IMR-90 (cell line): ENCODE results near the gene ABL2.

Experiments
- BHLHE40 ChIP-seq: fragments of 150-350 bp; IDR thresholded peaks from 2 replicates; pipeline ENCODE4 v1.6.1; 2016; ENCODE audit warnings: mild to moderate bottlenecking, low read depth, low read length
- CEBPB ChIP-seq: IDR thresholded peaks from 2 replicates; pipeline ENCODE4 v1.6.1; 2012; ENCODE audit warnings: low read depth, low read length, improper control_type of control experiment
- FOS ChIP-seq: fragments of 150-350 bp; IDR thresholded peaks from 2 replicates; pipeline ENCODE4 v1.6.1; 2016; ENCODE audit warnings: low read depth, low read length
- MAFK ChIP-seq: IDR thresholded peaks from 2 replicates; pipeline ENCODE4 v1.6.1; 2012; ENCODE audit warnings: low read depth, low read length, improper control_type of control experiment
- MAZ ChIP-seq: IDR thresholded peaks from 2 replicates; pipeline ENCODE4 v1.6.1; 2012; ENCODE audit warnings: low read depth, mild to moderate bottlenecking, low read length, improper control_type of control experiment, moderate library complexity, borderline replicate concordance
- MXI1 ChIP-seq: IDR thresholded peaks from 2 replicates; pipeline ENCODE4 v1.6.1; 2012; ENCODE audit warnings: low read depth, mild to moderate bottlenecking, low read length, moderate library complexity, borderline replicate concordance
- POLR2A ChIP-seq: IDR thresholded peaks from 2 replicates; pipeline ENCODE4 v1.6.1; 2012; ENCODE audit warnings: mild to moderate bottlenecking, low read depth, low read length
- RAD21 ChIP-seq: IDR thresholded peaks from 2 replicates; pipeline ENCODE4 v1.6.1; 2012; ENCODE audit warnings: low read length, improper control_type of control experiment
- RCOR1 ChIP-seq: IDR thresholded peaks from 2 replicates; pipeline ENCODE4 v1.6.1; 2012; ENCODE audit warnings: mild to moderate bottlenecking, low read length, improper control_type of control experiment; ENCODE audit not compliant: insufficient replicate concordance
- SMC3 ChIP-seq: fragments of 150-350 bp; IDR thresholded peaks from 2 replicates; pipeline ENCODE4 v1.6.1; 2016; ENCODE audit warnings: low read depth, mild to moderate bottlenecking, antibody characterized with exemption, low read length, moderate library complexity
- TF ChIP-seq, protein P1 (sequence below): conservative IDR thresholded peaks from 2 replicates; pipeline ENCODE4 v1.5.1; 2012; ENCODE audit warnings: mild to moderate bottlenecking, low read depth, low read length, improper control_type of control experiment
- TF ChIP-seq, protein P2 (sequence below): fragments of 150-350 bp; IDR thresholded peaks from 2 replicates; pipeline ENCODE4 v1.6.1; 2017; ENCODE audit warnings: mild to moderate bottlenecking, antibody characterized with exemption, low read length, low read depth

DNA sequence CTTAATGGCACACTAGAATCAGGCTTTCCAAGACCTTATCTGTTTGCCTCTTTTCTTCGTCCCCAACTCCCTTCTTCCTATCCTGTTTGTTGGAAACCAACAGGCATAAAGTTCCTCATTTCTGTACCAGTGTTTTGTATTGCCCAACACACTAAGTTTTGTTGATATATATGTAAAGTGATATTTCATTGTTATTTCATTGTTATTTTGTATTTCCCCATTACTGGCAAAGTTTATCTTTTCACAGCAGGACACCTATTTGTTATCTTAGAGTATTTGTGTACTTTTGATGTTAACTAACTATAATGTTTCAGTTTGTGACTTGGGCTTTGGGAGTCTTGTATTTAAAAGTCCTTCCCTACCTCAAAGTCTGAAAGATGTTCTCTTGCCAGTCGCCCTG, 176.7 kb downstream of the ABL2 start:
- TF ChIP-seq, protein P1, sequence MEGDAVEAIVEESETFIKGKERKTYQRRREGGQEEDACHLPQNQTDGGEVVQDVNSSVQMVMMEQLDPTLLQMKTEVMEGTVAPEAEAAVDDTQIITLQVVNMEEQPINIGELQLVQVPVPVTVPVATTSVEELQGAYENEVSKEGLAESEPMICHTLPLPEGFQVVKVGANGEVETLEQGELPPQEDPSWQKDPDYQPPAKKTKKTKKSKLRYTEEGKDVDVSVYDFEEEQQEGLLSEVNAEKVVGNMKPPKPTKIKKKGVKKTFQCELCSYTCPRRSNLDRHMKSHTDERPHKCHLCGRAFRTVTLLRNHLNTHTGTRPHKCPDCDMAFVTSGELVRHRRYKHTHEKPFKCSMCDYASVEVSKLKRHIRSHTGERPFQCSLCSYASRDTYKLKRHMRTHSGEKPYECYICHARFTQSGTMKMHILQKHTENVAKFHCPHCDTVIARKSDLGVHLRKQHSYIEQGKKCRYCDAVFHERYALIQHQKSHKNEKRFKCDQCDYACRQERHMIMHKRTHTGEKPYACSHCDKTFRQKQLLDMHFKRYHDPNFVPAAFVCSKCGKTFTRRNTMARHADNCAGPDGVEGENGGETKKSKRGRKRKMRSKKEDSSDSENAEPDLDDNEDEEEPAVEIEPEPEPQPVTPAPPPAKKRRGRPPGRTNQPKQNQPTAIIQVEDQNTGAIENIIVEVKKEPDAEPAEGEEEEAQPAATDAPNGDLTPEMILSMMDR = no peak
- TF ChIP-seq MXI1 (no peak), POLR2A (no peak), RCOR1 (no peak), SMC3 (no peak), BHLHE40 (no peak), MAZ (no peak), RAD21 (no peak), MAFK (no peak), FOS (no peak), CEBPB (no peak)
- TF ChIP-seq, protein P2, sequence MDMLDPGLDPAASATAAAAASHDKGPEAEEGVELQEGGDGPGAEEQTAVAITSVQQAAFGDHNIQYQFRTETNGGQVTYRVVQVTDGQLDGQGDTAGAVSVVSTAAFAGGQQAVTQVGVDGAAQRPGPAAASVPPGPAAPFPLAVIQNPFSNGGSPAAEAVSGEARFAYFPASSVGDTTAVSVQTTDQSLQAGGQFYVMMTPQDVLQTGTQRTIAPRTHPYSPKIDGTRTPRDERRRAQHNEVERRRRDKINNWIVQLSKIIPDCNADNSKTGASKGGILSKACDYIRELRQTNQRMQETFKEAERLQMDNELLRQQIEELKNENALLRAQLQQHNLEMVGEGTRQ = no peak
